ENCODE data around the gene OTUB1. TPM values are rescaled to one million over a fixed set of nuclear protein-coding genes. Genes with fewer than 3 reads are reported as not detected.
"Not testable (repeated sequence)": the region's sequence is repeated elsewhere in the genome, so short reads cannot be mapped to it uniquely, and the experiment has no call there.

OTUB1 gene
- total RNA-seq, 1 donor: 38.0 TPM

GRCh38 chr11:63958008-63958407, 28.2 kb upstream of the OTUB1 start:
- no peak for DNase-seq (ENCODE audit: low read depth)
- no peak overlapping the region for H3K4me3 ChIP-seq (ENCODE audit: low read depth, low read length)
- TF ChIP-seq CTCF (IDR thresholded peaks at IDR 0.05; ENCODE audit: insufficient read depth, low read depth, low read length): no peak

GRCh38 chr11:63961608-63962412, 24.4 kb upstream of the OTUB1 start:
- peak; percentile 87 for DNase-seq (ENCODE audit: low read depth)
- H3K4me3 ChIP-seq (ENCODE audit: low read depth, low read length): no peak overlapping the region
- no peak for TF ChIP-seq CTCF (IDR thresholded peaks at IDR 0.05; ENCODE audit: insufficient read depth, low read depth, low read length)

GRCh38 chr11:63963895-63964294, 22.3 kb upstream of the OTUB1 start:
- not testable (repeated sequence) for DNase-seq (ENCODE audit: low read depth); H3K4me3 ChIP-seq (ENCODE audit: low read depth, low read length)

GRCh38 chr11:63966444-63966843, 19.8 kb upstream of the OTUB1 start:
- no peak for DNase-seq (ENCODE audit: low read depth)
- H3K4me3 ChIP-seq (ENCODE audit: low read depth, low read length): no peak overlapping the region
- no peak for TF ChIP-seq CTCF (IDR thresholded peaks at IDR 0.05; ENCODE audit: insufficient read depth, low read depth, low read length)

GRCh38 chr11:63969461-63969860, 16.8 kb upstream of the OTUB1 start:
- TF ChIP-seq CTCF (IDR thresholded peaks at IDR 0.05; ENCODE audit: insufficient read depth, low read depth, low read length): no peak
- DNase-seq (ENCODE audit: low read depth): no peak
- H3K4me3 ChIP-seq (ENCODE audit: low read depth, low read length): no peak overlapping the region

- TF ChIP-seq CTCF (IDR thresholded peaks at IDR 0.05; ENCODE audit: insufficient read depth, low read depth, low read length): no peak
- no peak overlapping the region for H3K4me3 ChIP-seq (ENCODE audit: low read depth, low read length)
- no peak for DNase-seq (ENCODE audit: low read depth)
These were observed 15.3 kb upstream of the OTUB1 start for GRCh38 chr11:63970902-63971301.

- not testable (repeated sequence) for DNase-seq (ENCODE audit: low read depth)
- peak overlapping the region; percentile 30 for H3K4me3 ChIP-seq (ENCODE audit: low read depth, low read length)
These were observed 12.4 kb upstream of the OTUB1 start for GRCh38 chr11:63973912-63974258.
